ENCODE data around the gene ZNF136. TPM values are rescaled to one million over a fixed set of nuclear protein-coding genes. Genes with fewer than 3 reads are reported as not detected.

Gene ZNF136
- total and polyA plus RNA-seq, 9 of the 15 experiments (the other 6 are each of a cell fraction or from before 2014, with no cell fraction given) = 1.0 to 5.3 (median 3.1) TPM

DNA sequence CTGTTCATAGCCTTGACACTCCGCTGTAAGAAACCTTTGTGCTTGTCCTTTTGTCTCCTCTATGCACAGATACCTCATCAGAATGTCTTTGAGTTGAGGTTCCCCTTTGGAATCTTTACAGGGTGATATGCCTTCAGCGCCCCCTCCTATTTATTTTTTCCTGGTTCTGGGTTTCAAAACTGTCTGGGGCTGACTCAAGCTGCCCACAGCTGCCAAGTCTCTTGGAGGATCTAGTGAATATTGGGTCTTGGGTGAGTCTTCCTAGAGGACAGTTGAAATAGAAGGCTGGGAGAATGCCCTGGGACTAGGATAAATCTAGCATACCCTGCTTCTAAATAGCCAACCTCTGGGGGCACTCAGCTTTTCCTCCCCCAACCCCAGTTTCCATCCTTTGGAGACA, 930 bp downstream of the ZNF136 start:
- Histone ChIP-seq H3K4me1 (replicated peaks in 1 of 2; ENCODE audit: control insufficient read depth in 2 of 2, insufficient read depth in 2 of 2, low read length in 2 of 2) (peaks cover 4 to 8% of the 10 kb centered on the region in 2 experiments; a peak in 3 of 5 replicates), H3K27ac (ENCODE audit: extremely low read depth, low read depth, low read length) (peak overlapping the region; percentile 91; the same call in 1 of the 3 replicates), H3K4me2 (ENCODE audit: insufficient read depth, low read length) (peak overlapping the region; percentile 91), H3K79me2 (ENCODE audit: control insufficient read depth, insufficient read depth, low read length) (peaks cover 14% of the 10 kb centered on the region), H3K27me3 (ENCODE audit: control insufficient read depth in 2 of 2, insufficient read depth in 2 of 2, low read length in 2 of 2) (no peaks in the 10 kb centered on the region), H3K9ac (ENCODE audit: insufficient read depth in 1 of 2, low read depth in 2 of 2, low read length in 2 of 2) (peak overlapping the region; percentile 94 to 95), H4K20me1 (replicated peaks; ENCODE audit: control insufficient read depth, insufficient read depth, low read length) (no peaks in the 10 kb centered on the region), H3K4me3 (peak overlapping the region; percentile 100), H2AFZ (ENCODE audit: low read depth, low read length) (no peak overlapping the region), H3K36me3 (ENCODE audit: control insufficient read depth, insufficient read depth, low read length) (no peaks in the 10 kb centered on the region), H3K9me3 (replicated peaks; ENCODE audit: control insufficient read depth, insufficient read depth, low read depth, low read length) (peaks cover 3% of the 10 kb centered on the region; the same call in 1 of the 2 replicates), H3K9me1 (ENCODE audit: control insufficient read depth, insufficient read depth, low read length) (no peaks in the 10 kb centered on the region)
- ChIA-PET CTCF (ENCODE audit: low intra/inter-chr PET ratio) (no interaction called here), POLR2A (no interaction called here)
- ATAC-seq = no peak
- peak in 2 of 4 experiments; percentile 17 to 22 for DNase-seq (ENCODE audit: extremely low read depth in 1 of 4, low spot score in 3 of 4)
- FAIRE-seq = no peak
- intact Hi-C loops (cut with micrococcal nuclease) (no loop called here), in situ Hi-C loops (cut with MboI) (no loop called here)
- BruUV-seq (replicated peaks) = no TSS peak
- 11% methylated on average over 2 of the region's 2 CpGs for WGBS (ENCODE audit: insufficient coverage, low coverage, missing lambda C conversion rate)
- TF ChIP-seq, protein P1, sequence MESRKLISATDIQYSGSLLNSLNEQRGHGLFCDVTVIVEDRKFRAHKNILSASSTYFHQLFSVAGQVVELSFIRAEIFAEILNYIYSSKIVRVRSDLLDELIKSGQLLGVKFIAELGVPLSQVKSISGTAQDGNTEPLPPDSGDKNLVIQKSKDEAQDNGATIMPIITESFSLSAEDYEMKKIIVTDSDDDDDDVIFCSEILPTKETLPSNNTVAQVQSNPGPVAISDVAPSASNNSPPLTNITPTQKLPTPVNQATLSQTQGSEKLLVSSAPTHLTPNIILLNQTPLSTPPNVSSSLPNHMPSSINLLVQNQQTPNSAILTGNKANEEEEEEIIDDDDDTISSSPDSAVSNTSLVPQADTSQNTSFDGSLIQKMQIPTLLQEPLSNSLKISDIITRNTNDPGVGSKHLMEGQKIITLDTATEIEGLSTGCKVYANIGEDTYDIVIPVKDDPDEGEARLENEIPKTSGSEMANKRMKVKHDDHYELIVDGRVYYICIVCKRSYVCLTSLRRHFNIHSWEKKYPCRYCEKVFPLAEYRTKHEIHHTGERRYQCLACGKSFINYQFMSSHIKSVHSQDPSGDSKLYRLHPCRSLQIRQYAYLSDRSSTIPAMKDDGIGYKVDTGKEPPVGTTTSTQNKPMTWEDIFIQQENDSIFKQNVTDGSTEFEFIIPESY (CRISPR knock-in tag; IDR thresholded peaks at IDR 0.05) = no peak
- TF ChIP-seq CSDE1 (IDR thresholded peaks at IDR 0.05) (no peak), RBM14 (IDR thresholded peaks at IDR 0.05; ENCODE audit: borderline replicate concordance, insufficient read depth, low read depth, low read length) (no peak), FOSL1 (tag; conservative IDR thresholded peaks at IDR 0.05) (no peak), ZNF444 (CRISPR knock-in tag; IDR thresholded peaks at IDR 0.05) (no peak), POLR2AphosphoS5 (IDR thresholded peaks at IDR 0.05; ENCODE audit: control insufficient read depth, insufficient read depth, low read depth, low read length) (no peak), BRCA1 (IDR thresholded peaks at IDR 0.05) (no peak), BRCA1 (CRISPR knock-in tag; IDR thresholded peaks at IDR 0.05) (no peak)
- TF ChIP-seq, protein P2, sequence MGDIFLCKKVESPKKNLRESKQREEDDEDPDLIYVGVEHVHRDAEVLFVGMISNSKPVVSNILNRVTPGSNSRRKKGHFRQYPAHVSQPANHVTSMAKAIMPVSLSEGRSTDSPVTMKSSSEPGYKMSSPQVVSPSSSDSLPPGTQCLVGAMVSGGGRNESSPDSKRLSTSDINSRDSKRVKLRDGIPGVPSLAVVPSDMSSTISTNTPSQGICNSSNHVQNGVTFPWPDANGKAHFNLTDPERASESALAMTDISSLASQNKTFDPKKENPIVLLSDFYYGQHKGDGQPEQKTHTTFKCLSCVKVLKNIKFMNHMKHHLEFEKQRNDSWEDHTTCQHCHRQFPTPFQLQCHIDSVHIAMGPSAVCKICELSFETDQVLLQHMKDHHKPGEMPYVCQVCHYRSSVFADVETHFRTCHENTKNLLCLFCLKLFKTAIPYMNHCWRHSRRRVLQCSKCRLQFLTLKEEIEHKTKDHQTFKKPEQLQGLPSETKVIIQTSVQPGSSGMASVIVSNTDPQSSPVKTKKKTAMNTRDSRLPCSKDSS (IDR thresholded peaks at IDR 0.05; ENCODE audit: low read depth, partially characterized antibody) = no peak
- TF ChIP-seq, protein P3, sequence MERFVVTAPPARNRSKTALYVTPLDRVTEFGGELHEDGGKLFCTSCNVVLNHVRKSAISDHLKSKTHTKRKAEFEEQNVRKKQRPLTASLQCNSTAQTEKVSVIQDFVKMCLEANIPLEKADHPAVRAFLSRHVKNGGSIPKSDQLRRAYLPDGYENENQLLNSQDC (CRISPR knock-in tag; IDR thresholded peaks at IDR 0.05) = no peak
- TF ChIP-seq, protein P4, sequence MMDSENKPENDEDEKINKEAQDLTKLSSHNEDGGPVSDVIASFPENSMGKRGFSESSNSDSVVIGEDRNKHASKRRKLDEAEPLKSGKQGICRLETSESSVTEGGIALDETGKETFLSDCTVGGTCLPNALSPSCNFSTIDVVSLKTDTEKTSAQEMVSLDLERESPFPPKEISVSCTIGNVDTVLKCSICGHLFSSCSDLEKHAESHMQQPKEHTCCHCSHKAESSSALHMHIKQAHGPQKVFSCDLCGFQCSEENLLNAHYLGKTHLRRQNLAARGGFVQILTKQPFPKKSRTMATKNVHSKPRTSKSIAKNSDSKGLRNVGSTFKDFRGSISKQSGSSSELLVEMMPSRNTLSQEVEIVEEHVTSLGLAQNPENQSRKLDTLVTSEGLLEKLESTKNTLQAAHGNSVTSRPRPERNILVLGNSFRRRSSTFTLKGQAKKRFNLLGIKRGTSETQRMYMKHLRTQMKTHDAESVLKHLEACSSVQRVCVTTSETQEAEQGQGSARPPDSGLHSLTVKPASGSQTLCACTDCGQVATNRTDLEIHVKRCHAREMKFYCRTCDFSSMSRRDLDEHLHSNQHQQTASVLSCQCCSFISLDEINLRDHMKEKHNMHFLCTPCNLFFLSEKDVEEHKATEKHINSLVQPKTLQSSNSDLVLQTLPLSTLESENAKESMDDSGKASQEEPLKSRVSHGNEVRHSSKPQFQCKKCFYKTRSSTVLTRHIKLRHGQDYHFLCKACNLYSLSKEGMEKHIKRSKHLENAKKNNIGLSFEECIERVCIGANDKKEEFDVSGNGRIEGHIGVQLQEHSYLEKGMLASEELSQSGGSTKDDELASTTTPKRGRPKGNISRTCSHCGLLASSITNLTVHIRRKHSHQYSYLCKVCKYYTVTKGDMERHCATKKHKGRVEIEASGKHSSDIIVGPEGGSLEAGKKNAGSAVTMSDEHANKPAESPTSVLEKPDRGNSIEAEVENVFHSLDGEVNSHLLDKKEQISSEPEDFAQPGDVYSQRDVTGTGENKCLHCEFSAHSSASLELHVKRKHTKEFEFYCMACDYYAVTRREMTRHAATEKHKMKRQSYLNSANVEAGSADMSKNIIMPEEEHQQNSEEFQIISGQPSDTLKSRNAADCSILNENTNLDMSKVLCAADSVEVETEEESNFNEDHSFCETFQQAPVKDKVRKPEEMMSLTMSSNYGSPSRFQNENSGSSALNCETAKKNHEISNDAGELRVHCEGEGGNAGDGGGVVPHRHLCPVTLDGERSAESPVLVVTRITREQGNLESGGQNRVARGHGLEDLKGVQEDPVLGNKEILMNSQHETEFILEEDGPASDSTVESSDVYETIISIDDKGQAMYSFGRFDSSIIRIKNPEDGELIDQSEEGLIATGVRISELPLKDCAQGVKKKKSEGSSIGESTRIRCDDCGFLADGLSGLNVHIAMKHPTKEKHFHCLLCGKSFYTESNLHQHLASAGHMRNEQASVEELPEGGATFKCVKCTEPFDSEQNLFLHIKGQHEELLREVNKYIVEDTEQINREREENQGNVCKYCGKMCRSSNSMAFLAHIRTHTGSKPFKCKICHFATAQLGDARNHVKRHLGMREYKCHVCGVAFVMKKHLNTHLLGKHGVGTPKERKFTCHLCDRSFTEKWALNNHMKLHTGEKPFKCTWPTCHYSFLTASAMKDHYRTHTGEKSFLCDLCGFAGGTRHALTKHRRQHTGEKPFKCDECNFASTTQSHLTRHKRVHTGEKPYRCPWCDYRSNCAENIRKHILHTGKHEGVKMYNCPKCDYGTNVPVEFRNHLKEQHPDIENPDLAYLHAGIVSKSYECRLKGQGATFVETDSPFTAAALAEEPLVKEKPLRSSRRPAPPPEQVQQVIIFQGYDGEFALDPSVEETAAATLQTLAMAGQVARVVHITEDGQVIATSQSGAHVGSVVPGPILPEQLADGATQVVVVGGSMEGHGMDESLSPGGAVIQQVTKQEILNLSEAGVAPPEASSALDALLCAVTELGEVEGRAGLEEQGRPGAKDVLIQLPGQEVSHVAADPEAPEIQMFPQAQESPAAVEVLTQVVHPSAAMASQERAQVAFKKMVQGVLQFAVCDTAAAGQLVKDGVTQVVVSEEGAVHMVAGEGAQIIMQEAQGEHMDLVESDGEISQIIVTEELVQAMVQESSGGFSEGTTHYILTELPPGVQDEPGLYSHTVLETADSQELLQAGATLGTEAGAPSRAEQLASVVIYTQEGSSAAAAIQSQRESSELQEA (IDR thresholded peaks at IDR 0.05; ENCODE audit: low read depth) = no peak

Measured in K562 (cell line).